G401 (cell line): ENCODE measurements around the gene SLC9A7. TPM values are rescaled to one million over a fixed set of nuclear protein-coding genes. Genes with fewer than 3 reads are reported as not detected.

Experiments
- DNase-seq: peaks from one replicate; pipeline ENCODE4 v3.0.0-alpha.2; 2015; ENCODE audit warnings: low spot score
- in situ Hi-C: cut with HindIII; loops from 2 replicates; pipeline ENCODE4 v1.10.0; 2016; ENCODE audit warnings: low sequenced_read_pairs, mixed read lengths
- total RNA-seq: library from RNA; depleted of rRNA; stranded (reverse); fragments of >200 nt; shearing (Covaris generic); gene quantifications from 2 replicates; pipeline ENCODE4 v1.2.3, GENCODE V29; 2014; rRNA removed

The SLC9A7 gene
- total RNA-seq, 1 experiment from 2014 or later = 2.1 TPM

DNA sequence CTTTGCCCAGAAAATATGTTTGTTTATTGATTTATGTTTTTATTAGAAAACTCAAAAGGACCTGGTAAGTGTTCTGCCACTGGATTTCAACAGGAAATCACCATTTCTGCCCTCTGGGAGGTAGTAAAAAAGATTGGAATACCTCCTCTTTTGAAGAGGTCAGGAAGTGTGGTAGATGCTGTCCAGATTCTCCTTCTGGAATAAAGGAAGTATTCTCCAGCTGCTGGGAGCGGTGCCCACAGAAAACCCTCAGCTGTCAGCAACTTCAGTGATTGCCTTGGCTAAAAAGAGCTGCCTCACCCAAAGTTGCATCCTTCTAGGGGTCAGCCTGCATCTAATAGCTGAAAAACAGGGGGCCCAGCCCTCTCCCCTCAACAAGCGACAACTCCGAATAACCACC, 199.9 kb downstream of the SLC9A7 start:
- no peak for DNase-seq
- in situ Hi-C loops = no loop called here

DNA sequence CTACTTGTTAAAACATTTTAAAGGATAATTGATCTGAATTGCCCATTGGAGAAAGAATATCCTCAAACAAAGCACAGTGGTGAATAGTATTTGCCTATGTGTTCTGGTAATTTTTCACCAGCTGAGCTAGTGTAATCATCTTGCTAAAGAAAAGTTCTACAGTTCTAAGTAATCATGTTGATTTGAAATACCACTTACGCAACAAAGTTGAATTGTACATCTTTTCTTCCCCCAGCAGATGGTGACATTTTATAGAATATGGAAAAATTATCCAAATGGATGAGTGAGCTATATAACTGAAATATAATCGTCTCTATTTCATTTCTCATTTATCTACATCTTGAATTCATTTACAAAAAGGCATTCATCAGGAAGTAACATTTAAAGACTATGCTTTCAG, 204.0 kb downstream of the SLC9A7 start:
- in situ Hi-C loops = no loop called here
- DNase-seq = no peak

DNA sequence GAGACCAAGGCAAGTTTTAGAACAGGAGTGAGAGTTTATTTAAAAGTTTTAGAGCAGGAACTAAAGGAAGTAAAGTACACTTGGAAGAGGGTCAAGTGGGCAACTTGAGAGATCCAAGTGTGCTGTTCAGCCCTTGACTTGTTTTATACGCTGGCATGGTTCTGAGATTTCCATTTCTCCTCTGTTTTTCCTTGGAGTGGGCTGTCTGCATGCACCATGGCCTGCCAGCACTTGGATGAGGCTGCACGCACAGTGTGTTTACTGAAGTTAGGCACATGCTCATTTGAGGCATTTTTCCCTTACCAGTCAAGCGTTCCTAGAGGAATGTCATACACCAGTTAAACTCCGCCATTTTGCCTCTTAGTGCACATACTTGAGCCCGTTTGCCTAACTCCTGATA, 205.0 kb downstream of the SLC9A7 start:
- in situ Hi-C loops = no loop called here
- no peak for DNase-seq

DNA sequence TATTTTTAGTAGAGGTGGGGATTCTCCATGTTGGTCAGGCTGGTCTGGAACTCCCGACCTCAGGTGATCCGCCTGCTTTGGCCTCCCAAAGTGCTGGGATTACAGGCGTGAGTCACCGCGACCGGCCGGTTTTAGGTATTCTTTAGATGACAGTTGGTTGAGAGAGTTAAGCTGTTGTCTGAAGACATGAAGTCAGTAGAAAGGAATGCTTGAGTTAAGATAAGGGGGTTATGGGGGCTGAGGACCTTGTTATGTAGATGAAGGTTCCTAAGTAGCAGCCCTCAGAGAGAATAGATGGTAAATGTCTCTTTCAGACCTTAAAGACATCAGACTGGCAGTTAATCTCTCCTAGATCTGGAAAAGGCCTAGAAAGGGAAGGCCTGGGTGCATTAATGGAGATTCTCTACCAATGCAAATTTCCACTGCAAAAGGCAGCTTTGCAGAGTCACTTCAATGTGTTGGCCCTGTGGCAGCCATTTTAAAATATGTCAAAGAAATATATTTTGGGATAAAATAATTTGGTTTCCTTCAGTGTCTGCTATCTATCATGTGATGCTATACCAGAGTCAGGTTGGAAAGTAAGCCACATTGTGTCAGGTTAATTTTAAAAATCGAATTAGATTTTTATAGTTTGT, 207.3 kb downstream of the SLC9A7 start:
- in situ Hi-C loops = no loop called here
- no peak for DNase-seq

DNA sequence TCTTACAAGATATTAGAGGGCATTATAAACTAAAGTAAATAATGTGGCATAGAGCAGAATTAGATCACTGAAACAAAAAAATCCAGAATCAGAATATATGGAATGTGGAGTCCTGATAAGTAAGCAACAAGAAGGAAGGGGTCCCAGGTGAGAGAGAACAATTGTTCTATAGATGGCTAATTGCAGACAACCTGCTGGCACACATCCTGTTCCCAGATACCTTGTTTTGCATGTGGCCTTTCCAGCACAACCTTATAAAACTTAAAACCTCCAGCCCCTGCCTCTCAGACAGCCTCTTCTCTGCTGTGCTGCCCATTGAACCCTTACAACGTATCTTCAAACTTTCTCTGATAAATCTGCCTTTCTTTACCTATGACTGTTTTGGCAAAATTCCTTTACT, 209.0 kb downstream of the SLC9A7 start:
- in situ Hi-C loops = no loop called here
- no peak for DNase-seq

Other genes with a start within 250 kb of the SLC9A7 start
- 0.98 and 2.0 TPM in 2 replicates for gene ZNF674, start 213.7 kb downstream of the SLC9A7 start, total RNA-seq
- 0.20 and 3.6 TPM in 2 replicates for gene CHST7, start 185.4 kb downstream of the SLC9A7 start, total RNA-seq
- 6.2 and 6.3 TPM in 2 replicates for gene RP2, start 77.9 kb upstream of the SLC9A7 start, total RNA-seq
- gene JADE3, start 153.3 kb upstream of the SLC9A7 start, total RNA-seq = 6.9 and 17.3 TPM in 2 replicates